ENCODE measurements around the gene C1orf198. TPM values are rescaled to one million over a fixed set of nuclear protein-coding genes. Genes with fewer than 3 reads are reported as not detected.

Gene C1orf198
- total and polyA plus RNA-seq, 4 donors: 3.9 to 11.1 (median 10.4) TPM

- peak; percentile 60 for DNase-seq (ENCODE audit: low spot score)
- Histone ChIP-seq H3K9me3 (ENCODE audit: control insufficient read depth in 4 of 4, low read length in 3 of 4) (no peaks in the 10 kb centered on the region), H3K4me1 (ENCODE audit: control insufficient read depth in 4 of 4, insufficient read depth in 4 of 4, low read length in 3 of 4) (no peaks in the 10 kb centered on the region), H3K9ac (ENCODE audit: low read depth in 1 of 2, low read length in 2 of 2) (no peak overlapping the region), H3K27ac (ENCODE audit: low read depth in 1 of 2, low read length in 2 of 2) (no peak overlapping the region), H3K36me3 (ENCODE audit: control insufficient read depth in 4 of 4, insufficient read depth in 3 of 4, low read depth in 1 of 4, low read length in 3 of 4) (peaks cover 7 to 32% (median 14%) of the 10 kb centered on the region in 4 donors), H3K27me3 (ENCODE audit: control insufficient read depth in 4 of 4, insufficient read depth in 4 of 4, low read length in 3 of 4) (no peaks in the 10 kb centered on the region), H3K4me3 (ENCODE audit: low read depth in 1 of 3, low read length in 3 of 3) (no peak overlapping the region)
- WGBS: 90% methylated on average over 8 of the region's 8 CpGs
- no peak for TF ChIP-seq CTCF (IDR thresholded peaks at IDR 0.05; ENCODE audit: low read depth, low read length, missing input control)
- no peak for TF ChIP-seq RAD21 (IDR thresholded peaks at IDR 0.05)
- no peak for TF ChIP-seq ZBTB33 (IDR thresholded peaks at IDR 0.05)
These were observed 48.4 kb upstream of the C1orf198 start for GRCh38 chr1:230916587-230917283.

- no peaks in the 10 kb centered on the region for H3K9me3 ChIP-seq (ENCODE audit: control insufficient read depth in 4 of 4, low read length in 3 of 4)
- no peak overlapping the region for H3K4me3 ChIP-seq (ENCODE audit: low read depth in 1 of 3, low read length in 3 of 3)
- no peaks in the 10 kb centered on the region for H3K27me3 ChIP-seq (ENCODE audit: control insufficient read depth in 4 of 4, insufficient read depth in 4 of 4, low read length in 3 of 4)
- no peak overlapping the region for H3K9ac ChIP-seq (ENCODE audit: low read depth in 1 of 2, low read length in 2 of 2)
- H3K4me1 ChIP-seq (ENCODE audit: control insufficient read depth in 4 of 4, insufficient read depth in 4 of 4, low read length in 3 of 4): no peaks in the 10 kb centered on the region
- TF ChIP-seq TAF1 (conservative IDR thresholded peaks at IDR 0.05) (no peak), ZBTB33 (IDR thresholded peaks at IDR 0.05) (no peak), ATF3 (IDR thresholded peaks at IDR 0.05) (no peak), HNF4A (conservative IDR thresholded peaks at IDR 0.05) (no peak), CTCF (IDR thresholded peaks at IDR 0.05; ENCODE audit: low read depth, low read length, missing input control) (no peak), RAD21 (IDR thresholded peaks at IDR 0.05) (no peak), HNF4G (IDR thresholded peaks at IDR 0.05) (no peak), REST (IDR thresholded peaks at IDR 0.05) (no peak), GABPA (IDR thresholded peaks at IDR 0.05 in 1 of 2, conservative IDR thresholded peaks at IDR 0.05 in 1 of 2) (no peak), SP1 (IDR thresholded peaks at IDR 0.05) (no peak), FOXA1 (IDR thresholded peaks at IDR 0.05) (no peak), YY1 (IDR thresholded peaks at IDR 0.05) (no peak), RXRA (IDR thresholded peaks at IDR 0.05) (no peak), EGR1 (IDR thresholded peaks at IDR 0.05; ENCODE audit: low read depth in 2 of 2) (no peak), FOXA2 (IDR thresholded peaks at IDR 0.05) (no peak), NR2F2 (IDR thresholded peaks at IDR 0.05) (no peak), MAX (IDR thresholded peaks at IDR 0.05) (no peak), JUND (IDR thresholded peaks at IDR 0.05) (no peak)
- H3K36me3 ChIP-seq (ENCODE audit: control insufficient read depth in 4 of 4, insufficient read depth in 3 of 4, low read depth in 1 of 4, low read length in 3 of 4): peaks cover 7 to 30% (median 13%) of the 10 kb centered on the region in 4 donors
- no peak for DNase-seq (ENCODE audit: low spot score)
- no peak overlapping the region for H3K27ac ChIP-seq (ENCODE audit: low read depth in 1 of 2, low read length in 2 of 2)
These were observed 46.8 kb upstream of the C1orf198 start for GRCh38 chr1:230915078-230915477.
